CD4-positive, alpha-beta T cell (primary cell): ENCODE results near the gene ADGRG1. TPM values are rescaled to one million over a fixed set of nuclear protein-coding genes. Genes with fewer than 3 reads are reported as not detected.
A peak's percentile ranks its signal among the peaks of the same experiment; 100 is the strongest.

Source experiments
- ATAC-seq: fragments of 200-7000 bp; cut with Tn5 transposase; one replicate; pipeline ENCODE4 v1.10.0; 2022; ENCODE audit warnings: mild to moderate bottlenecking; ENCODE audit not compliant: poor library complexity
- CTCF ChIA-PET: fragments of 350-600 bp; sonication (Branson Sonifier 250); formaldehyde crosslinking; loops from one replicate; lab custom pipeline; 2021; ENCODE audit warnings: antibody characterized with exemption, inconsistent platforms; lab: Charles Lee
- POLR2A ChIA-PET: fragments of 350-600 bp; sonication (Branson Sonifier 250); formaldehyde crosslinking; loops from one replicate; lab custom pipeline; 2021; ENCODE audit warnings: antibody characterized with exemption, inconsistent platforms; lab: Charles Lee
- DNase-seq, 14 experiments: peaks; one replicate each; pipeline ENCODE4 v3.0.0-alpha.2; 2013 to 2020; ENCODE audit warnings: mixed read lengths in 2 of 14
- H3K27ac ChIP-seq, 2 donors: one replicate each; pipeline versions ENCODE4 v1.5.1 to v1.7.0; 2013; ENCODE audit warnings: low read length in 2 of 2, low read depth in 1 of 2, mild to moderate bottlenecking in 1 of 2
- H3K27me3 ChIP-seq, 2 experiments: 1 replicate in 1 of 2; 2 replicates in 1 of 2; pipeline versions ENCODE4 v1.6.1 to v1.7.0; 2013; ENCODE audit warnings: low read length in 2 of 2, control low read depth in 1 of 2, mild to moderate bottlenecking in 1 of 2, moderate library complexity in 1 of 2; ENCODE audit not compliant: insufficient read depth in 2 of 2, control insufficient read depth in 1 of 2
- H3K36me3 ChIP-seq: one replicate; pipeline ENCODE4 v1.6.1; 2013; ENCODE audit warnings: low read length, control low read depth; ENCODE audit not compliant: insufficient read depth
- H3K4me1 ChIP-seq: one replicate; pipeline ENCODE4 v1.6.1; 2013; ENCODE audit warnings: low read length, control low read depth; ENCODE audit not compliant: insufficient read depth
- H3K4me3 ChIP-seq: one replicate; pipeline ENCODE4 v1.5.1; 2013; ENCODE audit warnings: mild to moderate bottlenecking, low read length, moderate library complexity
- H3K9me3 ChIP-seq, 2 experiments: 1 replicate in 1 of 2; 2 replicates in 1 of 2; pipeline versions ENCODE4 v1.6.1 to v1.7.0; 2013; ENCODE audit warnings: low read length in 2 of 2, mild to moderate bottlenecking in 2 of 2, control low read depth in 1 of 2, moderate library complexity in 1 of 2; ENCODE audit not compliant: control insufficient read depth in 1 of 2, insufficient read depth in 1 of 2
- H3K27ac Mint-ChIP-seq: one replicate; pipeline ENCODE4 v1.8.0; 2020; ENCODE audit warnings: mixed read lengths
- H3K27me3 Mint-ChIP-seq: one replicate; pipeline ENCODE4 v1.8.0; 2021; ENCODE audit warnings: mixed read lengths
- H3K36me3 Mint-ChIP-seq: one replicate; pipeline ENCODE4 v1.8.0; 2021; ENCODE audit warnings: low read depth, mixed read lengths
- H3K4me1 Mint-ChIP-seq: one replicate; pipeline ENCODE4 v1.8.0; 2021; ENCODE audit warnings: low read depth, mixed read lengths
- H3K4me3 Mint-ChIP-seq: one replicate; pipeline ENCODE4 v1.8.0; 2020; ENCODE audit warnings: mild to moderate bottlenecking, mixed read lengths
- H3K9me3 Mint-ChIP-seq: one replicate; pipeline ENCODE4 v1.8.0; 2020; ENCODE audit warnings: mixed read lengths
- intact Hi-C, 2 experiments: fragments of 100-400 bp; cut with DNase I in 1 of 2; cut with micrococcal nuclease in 1 of 2; formaldehyde crosslinking; loops; one replicate each; pipeline versions ENCODE4 v1.15.1 to v1.9.0; 2023 to 2025; cut with DNase I, micrococcal nuclease
- total RNA-seq, 174 experiments: library from RNA in 2 of 174; stranded (reverse) in 2 of 174; gene quantifications; one replicate each; pipeline ENCODE4 v1.2.3 and lab custom pipeline; 2021 to 2026
- TF ChIP-seq, protein P1 (sequence below): fragments of 200-600 bp; IDR thresholded peaks from one replicate; pipeline ENCODE4 v1.8.0; 2022; ENCODE audit warnings: antibody characterized with exemption, mild to moderate bottlenecking

The ADGRG1 gene
- total RNA-seq, 2 experiments from 2014 or later = 1.8 to 2.3 TPM

DNA sequence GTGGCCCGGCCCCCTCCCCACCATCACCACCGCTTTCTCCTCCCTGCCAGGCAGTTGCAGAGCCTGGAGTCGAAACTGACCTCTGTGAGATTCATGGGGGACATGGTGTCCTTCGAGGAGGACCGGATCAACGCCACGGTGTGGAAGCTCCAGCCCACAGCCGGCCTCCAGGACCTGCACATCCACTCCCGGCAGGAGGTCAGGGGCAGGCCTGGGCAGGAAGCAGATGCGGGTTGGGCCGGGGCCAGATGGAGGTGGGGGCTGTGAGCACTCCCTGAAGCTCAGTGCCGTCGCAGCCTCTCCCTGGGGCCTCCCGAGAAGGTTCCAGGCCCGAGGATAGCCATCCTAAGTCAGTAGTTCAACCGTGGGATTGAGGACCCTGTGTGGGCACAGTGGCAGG, 25.5 kb downstream of the ADGRG1 start:
- Mint-ChIP-seq H3K4me1 (peaks cover 10% of the 10 kb centered on the region), H3K36me3 (no peaks in the 10 kb centered on the region), H3K4me3 (no peak overlapping the region), H3K27me3 (no peaks in the 10 kb centered on the region), H3K27ac (no peak overlapping the region), H3K9me3 (no peaks in the 10 kb centered on the region)
- DNase-seq (no peak), ATAC-seq (no peak)
- Histone ChIP-seq H3K4me1 (peaks cover 39% of the 10 kb centered on the region), H3K27me3 (no peaks in the 10 kb centered on the region), H3K36me3 (no peaks in the 10 kb centered on the region), H3K4me3 (no peak overlapping the region), H3K27ac (no peak overlapping the region), H3K9me3 (no peaks in the 10 kb centered on the region)
- intact Hi-C loops = no loop called here
- TF ChIP-seq, protein P1, sequence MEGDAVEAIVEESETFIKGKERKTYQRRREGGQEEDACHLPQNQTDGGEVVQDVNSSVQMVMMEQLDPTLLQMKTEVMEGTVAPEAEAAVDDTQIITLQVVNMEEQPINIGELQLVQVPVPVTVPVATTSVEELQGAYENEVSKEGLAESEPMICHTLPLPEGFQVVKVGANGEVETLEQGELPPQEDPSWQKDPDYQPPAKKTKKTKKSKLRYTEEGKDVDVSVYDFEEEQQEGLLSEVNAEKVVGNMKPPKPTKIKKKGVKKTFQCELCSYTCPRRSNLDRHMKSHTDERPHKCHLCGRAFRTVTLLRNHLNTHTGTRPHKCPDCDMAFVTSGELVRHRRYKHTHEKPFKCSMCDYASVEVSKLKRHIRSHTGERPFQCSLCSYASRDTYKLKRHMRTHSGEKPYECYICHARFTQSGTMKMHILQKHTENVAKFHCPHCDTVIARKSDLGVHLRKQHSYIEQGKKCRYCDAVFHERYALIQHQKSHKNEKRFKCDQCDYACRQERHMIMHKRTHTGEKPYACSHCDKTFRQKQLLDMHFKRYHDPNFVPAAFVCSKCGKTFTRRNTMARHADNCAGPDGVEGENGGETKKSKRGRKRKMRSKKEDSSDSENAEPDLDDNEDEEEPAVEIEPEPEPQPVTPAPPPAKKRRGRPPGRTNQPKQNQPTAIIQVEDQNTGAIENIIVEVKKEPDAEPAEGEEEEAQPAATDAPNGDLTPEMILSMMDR = no peak
- CTCF ChIA-PET = no interaction called here
- POLR2A ChIA-PET = no interaction called here

DNA sequence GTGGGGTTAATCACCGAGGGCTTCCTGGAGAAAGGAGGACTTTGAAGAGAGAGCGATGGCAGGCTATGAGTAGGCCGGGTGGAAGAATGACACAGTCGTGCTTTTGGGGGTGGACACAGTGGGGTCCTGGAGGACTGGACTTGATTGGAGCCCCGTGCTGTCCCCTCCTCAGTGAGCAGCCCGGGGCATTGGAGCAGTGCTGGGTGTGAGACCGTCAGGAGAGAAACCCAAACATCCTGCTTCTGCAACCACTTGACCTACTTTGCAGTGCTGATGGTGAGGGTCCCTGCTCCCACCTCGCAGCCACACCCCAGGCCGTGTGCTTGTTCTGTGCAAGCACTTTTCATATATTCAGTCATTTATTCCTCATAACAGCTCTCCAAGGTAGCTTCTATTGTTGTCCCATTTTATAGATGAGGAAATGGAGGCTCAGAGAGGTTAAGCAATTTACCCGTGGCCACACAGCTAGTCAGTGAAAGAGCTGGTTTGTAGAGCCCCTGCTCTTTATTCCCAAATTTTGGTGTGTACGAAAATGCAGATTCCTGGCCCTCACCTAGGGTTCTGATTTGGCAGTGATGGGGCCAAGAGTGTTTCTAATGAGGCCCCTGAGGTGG, 28.0 kb downstream of the ADGRG1 start:
- H3K4me1 ChIP-seq = peaks cover 29% of the 10 kb centered on the region
- H3K4me1 Mint-ChIP-seq = peaks cover 6% of the 10 kb centered on the region
- no peak overlapping the region for H3K4me3 ChIP-seq
- no peak overlapping the region for H3K27ac Mint-ChIP-seq
- H3K27ac ChIP-seq = no peak overlapping the region
- POLR2A ChIA-PET = no interaction called here
- no peaks in the 10 kb centered on the region for H3K9me3 Mint-ChIP-seq
- no peaks in the 10 kb centered on the region for H3K27me3 ChIP-seq
- H3K9me3 ChIP-seq = no peaks in the 10 kb centered on the region
- intact Hi-C loops = no loop called here
- no peaks in the 10 kb centered on the region for H3K36me3 Mint-ChIP-seq
- CTCF ChIA-PET = no interaction called here
- TF ChIP-seq, protein P1 = no peak
- DNase-seq = peak in 1 of 14 experiments; percentile 24
- H3K36me3 ChIP-seq = no peaks in the 10 kb centered on the region
- no peak overlapping the region for H3K4me3 Mint-ChIP-seq
- ATAC-seq = no peak
- no peaks in the 10 kb centered on the region for H3K27me3 Mint-ChIP-seq

DNA sequence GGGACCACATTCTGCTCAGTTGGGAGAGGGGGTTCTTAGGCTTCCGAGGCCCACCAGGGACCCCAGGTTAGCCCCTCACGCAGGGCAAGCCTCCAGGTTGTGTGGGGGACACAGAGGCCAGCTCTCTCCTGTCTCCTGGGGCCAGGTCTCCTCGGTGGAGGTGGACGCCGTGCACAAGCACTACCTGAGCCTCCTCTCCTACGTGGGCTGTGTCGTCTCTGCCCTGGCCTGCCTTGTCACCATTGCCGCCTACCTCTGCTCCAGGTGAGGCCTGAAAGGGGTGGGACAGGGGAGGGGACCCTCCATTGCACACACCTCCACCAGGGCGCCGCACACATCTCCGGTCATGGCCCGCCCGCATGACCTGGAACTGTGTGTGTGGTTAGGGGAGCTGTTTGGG, 28.8 kb downstream of the ADGRG1 start:
- no peaks in the 10 kb centered on the region for H3K27me3 Mint-ChIP-seq
- H3K9me3 Mint-ChIP-seq = no peaks in the 10 kb centered on the region
- H3K9me3 ChIP-seq = no peaks in the 10 kb centered on the region
- no peak overlapping the region for H3K4me3 ChIP-seq
- peaks cover 21% of the 10 kb centered on the region for H3K4me1 ChIP-seq
- ChIA-PET CTCF (no interaction called here), POLR2A (no interaction called here)
- no peak overlapping the region for H3K27ac Mint-ChIP-seq
- no peak overlapping the region for H3K4me3 Mint-ChIP-seq
- intact Hi-C loops = no loop called here
- H3K36me3 Mint-ChIP-seq = no peaks in the 10 kb centered on the region
- TF ChIP-seq, protein P1 = no peak
- H3K4me1 Mint-ChIP-seq = no peaks in the 10 kb centered on the region
- no peak for DNase-seq
- H3K27ac ChIP-seq = no peak overlapping the region
- no peaks in the 10 kb centered on the region for H3K36me3 ChIP-seq
- no peaks in the 10 kb centered on the region for H3K27me3 ChIP-seq
- no peak for ATAC-seq
